Neural cell (in vitro differentiated cells): ENCODE measurements around the gene CDK3. TPM values are rescaled to one million over a fixed set of nuclear protein-coding genes. Genes with fewer than 3 reads are reported as not detected.

Experiments used
- H2AFZ ChIP-seq: fragments of 200-600, 300-800 bp; sonication (generic), shearing (Covaris generic); 2 replicates; pipeline ENCODE4 v1.6.0; 2014; ENCODE audit warnings: low read depth, mild to moderate bottlenecking, antibody characterized with exemption, low read length, moderate library complexity
- H3F3A ChIP-seq: fragments of 200-600 bp; shearing (Covaris generic); 2 replicates; pipeline ENCODE4 v1.6.1; 2016; ENCODE audit warnings: mild to moderate bottlenecking, moderate library complexity, mixed read lengths, antibody characterized with exemption, low read length; ENCODE audit not compliant: insufficient read depth, poor library complexity, severe bottlenecking
- H3K27ac ChIP-seq: fragments of 200-600, 300-800 bp; sonication (generic), shearing (Covaris generic); 2 replicates; pipeline ENCODE4 v1.5.1; 2014; ENCODE audit warnings: mild to moderate bottlenecking, low read length, moderate library complexity
- H3K27me3 ChIP-seq: fragments of 300-800, 200-600 bp; sonication (generic), shearing (Covaris generic); 2 replicates; pipeline ENCODE4 v1.6.0; 2014; ENCODE audit warnings: mild to moderate bottlenecking, low read depth, low read length, moderate library complexity; ENCODE audit not compliant: insufficient read depth
- H3K36me3 ChIP-seq: fragments of 300-800, 200-600 bp; sonication (generic), shearing (Covaris generic); 2 replicates; pipeline ENCODE4 v1.5.1; 2014; ENCODE audit warnings: mild to moderate bottlenecking, antibody characterized with exemption, low read length, moderate library complexity; ENCODE audit not compliant: insufficient read depth
- H3K4me2 ChIP-seq: fragments of 300-800, 200-600 bp; sonication (generic), shearing (Covaris generic); 2 replicates; pipeline ENCODE4 v1.6.0; 2014; ENCODE audit warnings: mild to moderate bottlenecking, low read length
- H3K4me3 ChIP-seq: fragments of 300-800, 200-600 bp; sonication (generic), shearing (Covaris generic); 2 replicates; pipeline ENCODE4 v1.5.1; 2014; ENCODE audit warnings: mild to moderate bottlenecking, low read length, moderate library complexity
- H3K79me2 ChIP-seq: fragments of 200-600 bp; shearing (Covaris generic); replicated peaks from 2 replicates; pipeline ENCODE4 v1.6.0; 2014; ENCODE audit warnings: mild to moderate bottlenecking, low read length, moderate library complexity; ENCODE audit not compliant: insufficient read depth
- H3K9ac ChIP-seq: fragments of 300-800, 200-600 bp; sonication (generic), shearing (Covaris generic); 2 replicates; pipeline ENCODE4 v1.6.1; 2016; ENCODE audit warnings: mild to moderate bottlenecking, low read length, mixed read lengths
- H3K9me2 ChIP-seq: fragments of 200-600 bp; shearing (Covaris generic); 2 replicates; pipeline ENCODE4 v1.6.1; 2016; ENCODE audit warnings: mild to moderate bottlenecking, low read length, mixed read lengths; ENCODE audit not compliant: insufficient read depth
- H3K9me3 ChIP-seq: fragments of 200-600, 300-800 bp; sonication (generic), shearing (Covaris generic); 2 replicates; pipeline ENCODE4 v1.6.1; 2016; ENCODE audit warnings: mild to moderate bottlenecking, mixed run types, low read length, moderate library complexity, mixed read lengths
- H4K20me1 ChIP-seq: fragments of 200-600 bp; shearing (Covaris generic); 2 replicates; pipeline ENCODE4 v1.6.1; 2016; ENCODE audit warnings: mild to moderate bottlenecking, mixed run types; ENCODE audit not compliant: insufficient read depth
- EP300 ChIP-seq: fragments of 450-650 bp; conservative IDR thresholded peaks from 2 replicates; pipeline ENCODE4 v1.6.1; 2014; ENCODE audit warnings: antibody characterized with exemption, mild to moderate bottlenecking, moderate library complexity; ENCODE audit not compliant: poor library complexity, severe bottlenecking
- EZH2 ChIP-seq: fragments of 200-600, 300-800 bp; shearing (Covaris generic), sonication (generic); IDR thresholded peaks from 2 replicates; pipeline ENCODE4 v1.6.1; 2014; ENCODE audit warnings: antibody characterized with exemption, low read length, borderline replicate concordance, mild to moderate bottlenecking; ENCODE audit not compliant: insufficient read depth, poor library complexity, severe bottlenecking
- MXI1 ChIP-seq: fragments of 450-650 bp; conservative IDR thresholded peaks from 2 replicates; pipeline ENCODE4 v1.6.1; 2014; ENCODE audit warnings: antibody characterized with exemption, mild to moderate bottlenecking; ENCODE audit not compliant: poor library complexity, severe bottlenecking
- POLR2AphosphoS5 ChIP-seq: IDR thresholded peaks from 2 replicates; pipeline ENCODE4 v1.6.1; 2012
- RAD21 ChIP-seq: fragments of 450-650 bp; conservative IDR thresholded peaks from 2 replicates; pipeline ENCODE4 v1.6.1; 2014; ENCODE audit warnings: antibody characterized with exemption, mild to moderate bottlenecking, moderate library complexity
- SMC3 ChIP-seq: fragments of 450-650 bp; conservative IDR thresholded peaks from 2 replicates; pipeline ENCODE4 v1.6.1; 2014; ENCODE audit warnings: antibody characterized with exemption, mild to moderate bottlenecking, moderate library complexity; ENCODE audit not compliant: poor library complexity
- TAF1 ChIP-seq: IDR thresholded peaks from 2 replicates; pipeline ENCODE4 v1.6.1; 2012; ENCODE audit warnings: low read depth
- polyA plus RNA-seq: library from polyadenylated mRNA; depleted of rRNA; stranded (reverse); fragments of >200 nt; gene quantifications from 2 replicates; pipeline ENCODE4 v1.2.3, GENCODE V29; 2014
- TF ChIP-seq, protein P1 (sequence below): fragments of 450-650 bp; IDR thresholded peaks from 2 replicates; pipeline ENCODE4 v1.5.1; 2014; ENCODE audit warnings: antibody characterized with exemption, mild to moderate bottlenecking, moderate library complexity; ENCODE audit not compliant: poor library complexity, severe bottlenecking
- TF ChIP-seq, protein P2 (sequence below): IDR thresholded peaks from 2 replicates; pipeline ENCODE4 v1.6.1; 2012; ENCODE audit warnings: borderline replicate concordance

Gene CDK3
- polyA plus RNA-seq, 1 donor from 2014 or later, result 29.2 TPM

DNA sequence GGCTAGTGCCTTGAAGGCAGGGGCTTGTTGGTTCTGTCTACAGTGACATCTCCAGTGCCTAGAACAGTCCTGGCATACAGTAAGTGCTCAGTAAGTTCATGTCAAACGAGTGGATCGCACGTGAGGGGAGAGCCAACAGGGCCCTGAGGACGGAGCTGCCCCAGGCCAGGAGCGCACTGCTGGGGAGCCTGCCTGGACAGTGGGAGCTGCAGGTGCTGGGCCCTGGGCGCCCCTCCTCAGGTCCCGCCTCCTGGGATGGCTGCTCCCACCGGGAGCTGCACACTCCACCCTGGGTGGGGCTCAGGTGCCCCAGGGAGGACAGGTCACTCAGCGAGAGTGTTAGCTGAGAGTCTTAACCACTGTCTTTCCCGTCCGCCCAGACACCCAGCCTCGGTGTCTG, 24.6 kb downstream of the CDK3 start:
- no peak overlapping the region for H3K27ac ChIP-seq
- no peaks in the 10 kb centered on the region for H3K36me3 ChIP-seq
- H3K9ac ChIP-seq, result no peak overlapping the region
- TF ChIP-seq EP300, result no peak
- TF ChIP-seq MXI1, result no peak
- no peak for TF ChIP-seq EZH2
- TF ChIP-seq POLR2AphosphoS5, result no peak
- TF ChIP-seq RAD21, result no peak
- TF ChIP-seq, protein P1, sequence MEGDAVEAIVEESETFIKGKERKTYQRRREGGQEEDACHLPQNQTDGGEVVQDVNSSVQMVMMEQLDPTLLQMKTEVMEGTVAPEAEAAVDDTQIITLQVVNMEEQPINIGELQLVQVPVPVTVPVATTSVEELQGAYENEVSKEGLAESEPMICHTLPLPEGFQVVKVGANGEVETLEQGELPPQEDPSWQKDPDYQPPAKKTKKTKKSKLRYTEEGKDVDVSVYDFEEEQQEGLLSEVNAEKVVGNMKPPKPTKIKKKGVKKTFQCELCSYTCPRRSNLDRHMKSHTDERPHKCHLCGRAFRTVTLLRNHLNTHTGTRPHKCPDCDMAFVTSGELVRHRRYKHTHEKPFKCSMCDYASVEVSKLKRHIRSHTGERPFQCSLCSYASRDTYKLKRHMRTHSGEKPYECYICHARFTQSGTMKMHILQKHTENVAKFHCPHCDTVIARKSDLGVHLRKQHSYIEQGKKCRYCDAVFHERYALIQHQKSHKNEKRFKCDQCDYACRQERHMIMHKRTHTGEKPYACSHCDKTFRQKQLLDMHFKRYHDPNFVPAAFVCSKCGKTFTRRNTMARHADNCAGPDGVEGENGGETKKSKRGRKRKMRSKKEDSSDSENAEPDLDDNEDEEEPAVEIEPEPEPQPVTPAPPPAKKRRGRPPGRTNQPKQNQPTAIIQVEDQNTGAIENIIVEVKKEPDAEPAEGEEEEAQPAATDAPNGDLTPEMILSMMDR, result no peak
- TF ChIP-seq, protein P2, sequence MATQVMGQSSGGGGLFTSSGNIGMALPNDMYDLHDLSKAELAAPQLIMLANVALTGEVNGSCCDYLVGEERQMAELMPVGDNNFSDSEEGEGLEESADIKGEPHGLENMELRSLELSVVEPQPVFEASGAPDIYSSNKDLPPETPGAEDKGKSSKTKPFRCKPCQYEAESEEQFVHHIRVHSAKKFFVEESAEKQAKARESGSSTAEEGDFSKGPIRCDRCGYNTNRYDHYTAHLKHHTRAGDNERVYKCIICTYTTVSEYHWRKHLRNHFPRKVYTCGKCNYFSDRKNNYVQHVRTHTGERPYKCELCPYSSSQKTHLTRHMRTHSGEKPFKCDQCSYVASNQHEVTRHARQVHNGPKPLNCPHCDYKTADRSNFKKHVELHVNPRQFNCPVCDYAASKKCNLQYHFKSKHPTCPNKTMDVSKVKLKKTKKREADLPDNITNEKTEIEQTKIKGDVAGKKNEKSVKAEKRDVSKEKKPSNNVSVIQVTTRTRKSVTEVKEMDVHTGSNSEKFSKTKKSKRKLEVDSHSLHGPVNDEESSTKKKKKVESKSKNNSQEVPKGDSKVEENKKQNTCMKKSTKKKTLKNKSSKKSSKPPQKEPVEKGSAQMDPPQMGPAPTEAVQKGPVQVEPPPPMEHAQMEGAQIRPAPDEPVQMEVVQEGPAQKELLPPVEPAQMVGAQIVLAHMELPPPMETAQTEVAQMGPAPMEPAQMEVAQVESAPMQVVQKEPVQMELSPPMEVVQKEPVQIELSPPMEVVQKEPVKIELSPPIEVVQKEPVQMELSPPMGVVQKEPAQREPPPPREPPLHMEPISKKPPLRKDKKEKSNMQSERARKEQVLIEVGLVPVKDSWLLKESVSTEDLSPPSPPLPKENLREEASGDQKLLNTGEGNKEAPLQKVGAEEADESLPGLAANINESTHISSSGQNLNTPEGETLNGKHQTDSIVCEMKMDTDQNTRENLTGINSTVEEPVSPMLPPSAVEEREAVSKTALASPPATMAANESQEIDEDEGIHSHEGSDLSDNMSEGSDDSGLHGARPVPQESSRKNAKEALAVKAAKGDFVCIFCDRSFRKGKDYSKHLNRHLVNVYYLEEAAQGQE, result no peak
- no peaks in the 10 kb centered on the region for H3K27me3 ChIP-seq
- H3K4me3 ChIP-seq, result no peak overlapping the region
- H3K9me2 ChIP-seq, result no peaks in the 10 kb centered on the region
- H3K79me2 ChIP-seq, result no peaks in the 10 kb centered on the region
- H2AFZ ChIP-seq, result no peak overlapping the region
- H3K4me2 ChIP-seq, result no peak overlapping the region
- H3K9me3 ChIP-seq, result no peaks in the 10 kb centered on the region
- no peaks in the 10 kb centered on the region for H4K20me1 ChIP-seq
- H3F3A ChIP-seq, result no peaks in the 10 kb centered on the region

DNA sequence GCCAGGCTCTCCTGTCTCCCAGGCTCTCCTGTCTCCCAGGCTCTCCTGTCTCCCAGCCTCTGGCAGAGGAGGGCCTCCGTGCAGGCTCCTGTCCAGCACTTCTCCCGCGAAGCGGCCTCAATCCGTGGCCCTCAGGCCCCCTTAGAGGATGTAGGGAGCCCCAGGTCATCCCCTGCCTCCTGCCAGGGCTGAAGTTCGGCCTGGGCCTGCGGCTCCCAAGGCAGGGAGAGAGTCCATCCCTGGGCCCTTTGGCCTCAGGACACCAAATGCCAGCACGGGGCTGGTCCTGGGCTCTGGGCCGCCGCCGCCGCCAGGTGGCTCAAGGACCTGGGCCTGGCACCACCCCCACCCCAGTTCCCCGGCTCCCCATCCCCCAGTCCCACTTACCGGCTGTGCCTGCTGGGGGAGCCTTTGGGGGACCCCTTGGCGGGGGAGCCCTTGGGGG, 26.1 kb downstream of the CDK3 start:
- Histone ChIP-seq H3K4me3 (no peak overlapping the region), H3K9ac (no peak overlapping the region), H2AFZ (no peak overlapping the region), H3F3A (no peaks in the 10 kb centered on the region), H4K20me1 (no peaks in the 10 kb centered on the region), H3K9me3 (no peaks in the 10 kb centered on the region), H3K27me3 (no peaks in the 10 kb centered on the region), H3K27ac (no peak overlapping the region), H3K79me2 (no peaks in the 10 kb centered on the region), H3K36me3 (no peaks in the 10 kb centered on the region), H3K4me2 (no peak overlapping the region), H3K9me2 (no peaks in the 10 kb centered on the region)
- TF ChIP-seq EP300 (no peak), MXI1 (no peak), RAD21 (no peak), POLR2AphosphoS5 (no peak), SMC3 (no peak), TAF1 (no peak)
- TF ChIP-seq, protein P2, result no peak
